ENCODE measurements around the gene RIN1. TPM values are rescaled to one million over a fixed set of nuclear protein-coding genes. Genes with fewer than 3 reads are reported as not detected.

The RIN1 gene, protein sequence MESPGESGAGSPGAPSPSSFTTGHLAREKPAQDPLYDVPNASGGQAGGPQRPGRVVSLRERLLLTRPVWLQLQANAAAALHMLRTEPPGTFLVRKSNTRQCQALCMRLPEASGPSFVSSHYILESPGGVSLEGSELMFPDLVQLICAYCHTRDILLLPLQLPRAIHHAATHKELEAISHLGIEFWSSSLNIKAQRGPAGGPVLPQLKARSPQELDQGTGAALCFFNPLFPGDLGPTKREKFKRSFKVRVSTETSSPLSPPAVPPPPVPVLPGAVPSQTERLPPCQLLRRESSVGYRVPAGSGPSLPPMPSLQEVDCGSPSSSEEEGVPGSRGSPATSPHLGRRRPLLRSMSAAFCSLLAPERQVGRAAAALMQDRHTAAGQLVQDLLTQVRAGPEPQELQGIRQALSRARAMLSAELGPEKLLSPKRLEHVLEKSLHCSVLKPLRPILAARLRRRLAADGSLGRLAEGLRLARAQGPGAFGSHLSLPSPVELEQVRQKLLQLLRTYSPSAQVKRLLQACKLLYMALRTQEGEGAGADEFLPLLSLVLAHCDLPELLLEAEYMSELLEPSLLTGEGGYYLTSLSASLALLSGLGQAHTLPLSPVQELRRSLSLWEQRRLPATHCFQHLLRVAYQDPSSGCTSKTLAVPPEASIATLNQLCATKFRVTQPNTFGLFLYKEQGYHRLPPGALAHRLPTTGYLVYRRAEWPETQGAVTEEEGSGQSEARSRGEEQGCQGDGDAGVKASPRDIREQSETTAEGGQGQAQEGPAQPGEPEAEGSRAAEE
- total RNA-seq, result 18.1 and 24.7 TPM in 2 replicates

DNA sequence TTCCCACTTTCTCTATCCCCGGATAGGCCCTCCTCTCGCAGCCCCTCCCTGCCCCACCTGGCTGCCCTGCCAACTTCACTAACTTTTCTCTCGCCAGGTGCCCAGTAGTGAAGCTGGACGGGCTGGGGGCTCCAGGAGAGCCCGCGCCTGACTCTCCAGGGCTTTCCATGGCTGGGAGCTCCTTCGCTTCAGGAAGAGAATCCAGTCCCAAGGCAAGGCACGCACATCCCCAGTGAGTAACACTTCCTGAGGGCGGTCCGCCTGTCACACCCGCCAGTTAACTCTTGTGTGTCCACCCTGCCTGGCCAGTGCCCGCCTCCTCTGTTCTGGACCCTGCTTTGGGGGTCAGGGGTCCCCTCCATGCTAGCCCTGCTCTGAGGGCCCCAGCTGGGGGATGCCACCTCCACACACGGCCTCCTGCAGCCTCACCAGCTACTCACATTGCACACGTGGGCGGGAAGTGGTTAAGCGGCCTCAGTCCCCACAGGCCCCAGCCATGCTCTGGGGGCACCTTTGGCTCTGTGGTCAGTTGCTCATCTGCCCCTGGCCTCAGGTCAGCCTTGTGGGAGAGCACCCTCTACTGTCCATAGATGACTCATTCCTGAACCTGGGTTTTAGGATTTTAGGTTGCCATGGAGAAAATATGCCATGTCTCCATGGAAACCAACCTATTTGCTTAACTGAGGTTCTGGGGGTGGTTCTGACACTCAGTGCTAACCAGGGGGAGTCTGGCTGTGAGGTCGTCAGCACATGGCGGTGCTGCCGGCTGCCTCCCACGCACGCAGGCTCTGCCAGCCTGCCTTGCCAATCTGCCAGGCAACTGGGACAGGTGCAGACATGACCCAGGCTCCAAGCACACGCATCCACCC is at the start of gene RIN1:
Gene RIN1, minus strand, starts transcription at position 201 of the 869 bp plus-strand sequence. Its CDS starts 32 bp downstream, at position 169.

DNA sequence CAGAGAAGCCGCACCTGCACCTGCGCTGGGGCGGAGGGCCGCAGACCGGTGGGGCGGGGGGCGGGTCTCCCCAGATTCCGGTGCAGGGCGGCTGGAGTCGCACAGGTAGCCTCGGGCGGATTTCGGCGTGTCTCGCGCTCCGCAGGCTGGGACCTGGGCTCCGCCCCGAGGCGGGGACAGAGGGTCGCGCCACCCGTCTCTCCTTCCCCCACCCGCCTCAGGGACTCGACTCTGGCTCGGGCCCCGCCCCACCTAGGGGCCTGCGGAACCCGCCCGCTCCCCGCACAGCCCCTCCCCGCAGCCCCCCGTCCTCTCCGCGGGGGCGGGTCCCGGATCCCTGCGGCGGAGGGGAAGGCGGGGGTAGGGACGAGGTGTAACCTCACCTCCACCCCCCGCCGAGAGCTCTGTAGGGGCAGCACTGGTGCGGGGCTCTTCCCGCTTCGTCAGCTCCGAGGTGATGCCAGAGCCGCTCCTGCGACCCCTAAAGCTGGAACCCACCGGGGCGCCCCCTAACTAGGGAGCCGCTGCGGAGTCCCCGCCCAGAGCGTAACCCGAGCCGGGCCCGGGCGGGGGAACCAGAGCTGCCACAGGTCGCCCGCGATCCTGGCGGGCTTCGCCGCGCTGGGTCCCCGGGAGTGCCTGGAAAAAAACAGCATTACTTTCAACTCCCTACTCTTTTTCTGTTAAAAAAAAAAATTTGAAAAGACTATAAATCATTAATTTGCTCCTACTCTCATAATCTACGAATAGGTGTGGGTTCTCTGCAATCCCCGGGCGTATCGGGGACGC is 35.6 kb upstream of the RIN1 start, which contains the start of gene SLC29A2:
Gene SLC29A2, minus strand, starts transcription at position 134 of the 789 bp plus-strand sequence. CDS start 169 bp downstream, outside the sequence.

DNA sequence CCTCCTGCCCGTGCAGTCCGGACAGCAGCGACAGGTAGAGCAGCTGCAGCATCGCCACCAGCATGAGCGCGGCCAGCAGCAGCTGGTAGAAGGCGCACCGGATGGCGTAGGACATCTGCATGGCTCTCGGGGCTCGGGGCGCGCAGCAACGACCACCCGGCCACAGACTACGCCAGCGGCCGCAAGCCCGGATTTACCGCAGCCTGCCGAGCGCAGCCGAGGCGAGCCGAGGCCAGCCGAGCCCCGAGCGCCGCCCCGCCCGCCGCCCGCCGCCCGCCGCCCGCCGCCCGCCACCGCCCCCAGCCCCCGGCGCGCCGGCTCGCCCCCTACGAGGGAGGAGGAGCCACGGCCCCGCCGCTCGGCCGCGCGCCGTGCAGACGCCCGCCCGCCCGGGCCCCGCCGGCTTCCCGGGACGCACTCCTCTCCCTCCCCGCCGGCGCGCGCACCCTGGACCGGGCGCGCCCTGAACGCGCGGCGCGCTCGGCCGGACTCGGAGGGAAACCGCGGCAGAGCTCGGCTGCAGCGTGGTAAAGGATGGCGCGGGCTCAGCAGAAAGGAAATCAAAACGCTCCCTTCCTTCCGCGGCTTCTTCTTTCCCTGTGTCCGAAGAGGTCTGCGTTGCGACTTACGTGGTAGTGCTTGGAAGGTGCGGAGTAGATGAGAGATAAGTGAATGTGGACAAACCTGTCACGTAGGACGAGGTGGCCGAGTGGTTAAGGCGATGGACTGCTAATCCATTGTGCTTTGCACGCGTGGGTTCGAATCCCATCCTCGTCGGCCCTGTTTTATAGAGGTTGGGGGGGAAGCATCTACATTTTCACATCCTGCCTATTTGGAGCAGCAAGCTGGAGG is 11.4 kb upstream of the RIN1 start, which contains the start of gene B4GAT1:
Gene B4GAT1, minus strand, starts transcription at position 205 of the 852 bp plus-strand sequence. Its CDS starts 84 bp downstream, at position 121.

DNA sequence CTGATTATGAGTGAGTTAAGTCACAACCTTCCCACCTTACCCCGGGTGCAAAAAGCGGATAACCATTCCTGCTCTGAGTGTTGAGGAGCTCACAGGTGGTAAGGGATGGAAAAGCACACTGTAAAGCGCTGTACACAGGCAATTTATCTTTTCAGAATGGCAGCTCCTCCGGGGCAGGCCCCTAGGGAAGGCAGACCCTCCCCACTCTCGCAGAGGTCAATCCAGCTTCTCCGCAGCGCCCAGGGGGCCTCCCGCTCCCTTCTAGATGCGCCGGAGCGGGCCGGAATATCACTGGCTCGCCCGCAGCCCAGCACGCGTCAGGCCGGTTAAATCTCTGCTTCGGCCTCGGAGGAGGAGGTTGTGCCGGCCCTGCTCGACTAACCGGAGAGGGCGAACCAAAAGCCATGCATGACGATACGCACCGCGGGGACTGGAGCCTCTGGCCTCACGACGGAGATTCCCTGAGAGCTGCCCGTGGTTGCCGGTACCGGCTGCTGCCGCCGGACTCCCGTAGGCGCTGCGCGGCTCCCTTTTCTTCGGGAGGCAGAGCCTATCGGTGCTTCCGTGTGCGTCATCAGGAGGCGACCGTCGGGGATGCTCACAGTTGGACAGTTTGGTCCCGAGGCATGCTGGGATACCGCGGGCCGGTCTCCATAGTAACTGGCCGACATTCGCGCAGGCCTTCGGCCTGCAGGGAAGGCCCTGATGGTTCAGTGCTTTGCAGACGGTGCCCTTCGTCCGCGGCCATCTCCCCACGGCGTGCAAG is 8.5 kb upstream of the RIN1 start, which contains the start of gene BRMS1:
Gene BRMS1, minus strand, starts transcription at position 555 of the 766 bp plus-strand sequence. CDS start 2,870 bp downstream, outside the sequence.

DNA sequence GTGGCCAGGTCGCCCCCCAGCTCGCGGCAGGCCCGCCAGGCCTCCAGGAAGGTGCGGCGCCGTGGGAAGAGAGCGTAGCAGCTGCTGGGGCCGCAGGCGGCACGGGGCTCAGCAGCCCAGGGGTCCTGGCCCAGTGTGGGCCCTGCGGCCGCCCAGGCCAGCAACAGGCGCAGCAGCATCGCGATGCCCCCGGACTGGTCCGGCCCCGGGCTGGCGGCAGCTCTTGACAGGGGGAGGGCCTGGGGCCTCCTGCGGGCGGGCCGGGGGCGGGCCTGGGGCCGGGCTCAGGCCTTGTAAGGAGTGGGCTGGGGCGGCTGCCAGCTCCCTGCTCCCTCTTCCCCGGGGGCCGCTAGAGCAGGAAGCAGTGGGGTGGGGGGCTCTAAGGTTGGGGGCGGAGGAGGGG is 19.4 kb downstream of the RIN1 start, which contains the start of gene CD248:
Gene CD248, minus strand, starts transcription at position 196 of the 403 bp plus-strand sequence. Its CDS starts 17 bp downstream, at position 179.

DNA sequence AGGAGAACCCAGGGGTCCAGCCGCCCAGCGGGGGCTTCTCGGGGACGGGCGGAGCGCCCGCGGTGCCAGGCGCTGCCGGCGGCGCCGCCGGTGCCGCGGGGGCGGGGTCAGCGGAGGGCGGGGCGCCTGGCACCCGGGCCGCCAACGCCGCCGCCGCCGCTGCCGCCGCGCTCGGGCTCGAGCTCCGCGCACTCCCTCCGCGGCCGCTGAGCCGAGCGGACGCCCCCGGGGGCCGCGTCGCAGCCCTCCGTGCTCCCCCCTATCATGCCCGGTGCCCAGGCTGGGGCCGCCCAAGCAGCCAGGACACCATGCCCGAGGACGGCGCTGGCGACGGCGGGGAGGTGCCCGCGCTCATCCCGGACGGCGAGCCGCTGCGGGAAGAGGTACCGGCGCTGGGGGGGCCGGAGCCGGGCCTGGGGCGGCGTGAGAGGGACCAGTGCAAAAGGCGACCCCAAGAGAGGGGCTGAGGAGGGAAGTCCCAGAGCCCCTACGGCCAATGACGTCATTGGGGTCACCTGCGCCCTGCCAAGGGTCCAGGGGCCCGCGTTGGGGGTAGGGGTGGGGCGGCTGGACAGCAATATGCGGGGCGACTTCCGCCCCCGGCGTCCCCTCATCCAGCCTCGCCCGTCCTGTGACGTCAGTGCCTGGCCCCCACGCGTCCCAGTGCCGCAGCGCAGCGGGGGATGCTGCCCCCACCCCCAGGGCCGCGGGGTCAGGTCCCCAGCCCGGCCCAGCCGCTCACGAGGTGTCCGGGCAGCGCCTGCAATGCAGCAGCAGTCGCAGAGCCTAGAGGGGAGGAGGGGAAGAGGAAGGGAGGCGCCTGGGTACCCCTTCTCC is 44.3 kb downstream of the RIN1 start, which contains the start of gene TMEM151A:
Gene TMEM151A, plus strand, starts transcription at position 189 of the 837 bp plus-strand sequence. Its CDS starts 120 bp downstream, at position 309.

DNA sequence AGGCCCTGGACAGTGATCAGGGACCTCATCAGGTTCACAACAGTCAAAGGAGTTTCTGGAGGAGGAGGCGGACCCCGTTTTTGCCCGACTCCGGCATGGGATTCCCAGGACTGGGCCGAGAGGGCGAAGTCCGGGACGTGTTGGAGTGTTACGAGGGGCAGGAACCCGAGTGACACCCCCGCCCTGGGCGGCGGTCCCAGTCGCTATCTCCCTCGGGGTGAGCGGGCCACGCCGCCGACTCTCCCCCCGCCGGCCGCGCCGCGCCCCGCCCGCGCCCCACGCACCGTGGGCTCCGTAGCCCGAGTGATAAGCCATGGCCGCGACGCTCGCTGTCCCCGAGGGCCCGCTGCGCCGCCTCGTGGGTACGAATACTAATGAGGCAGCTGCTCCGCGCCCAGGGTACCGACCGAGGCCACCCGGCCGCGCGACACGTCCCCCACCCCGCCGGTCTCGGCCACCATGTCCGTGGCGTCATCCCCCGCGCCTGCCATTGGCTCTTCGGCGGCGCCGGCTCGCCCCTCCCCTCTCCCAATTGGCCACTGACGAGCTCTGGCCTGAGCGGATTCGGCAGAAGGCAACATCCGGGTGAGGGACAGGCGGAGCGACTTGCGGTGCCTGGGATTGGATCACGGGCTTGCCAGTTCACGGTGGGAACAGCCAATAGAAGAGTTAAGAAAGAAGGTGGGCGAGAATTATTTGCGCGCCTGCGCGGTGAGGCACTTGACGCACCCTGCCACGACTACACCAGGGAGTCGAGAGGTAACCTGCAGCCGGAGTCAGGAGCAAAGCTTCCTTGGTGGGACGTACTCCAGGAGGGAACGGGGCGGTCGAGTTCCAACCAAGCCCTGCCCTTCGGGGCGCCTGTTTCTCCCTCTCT is 47.3 kb downstream of the RIN1 start, which contains the start of gene YIF1A:
Gene YIF1A, minus strand, starts transcription at position 473 of the 877 bp plus-strand sequence. Its CDS starts 158 bp downstream, at position 315.

Other genes with a start within 250 kb of the RIN1 start
- gene KLC2, start 78.7 kb downstream of the RIN1 start, total RNA-seq, result 12.5 and 15.1 TPM in 2 replicates
- 93.4 and 96.5 TPM in 2 replicates for gene RAB1B, start 67.8 kb downstream of the RIN1 start, total RNA-seq
- gene CNIH2, start 58.3 kb downstream of the RIN1 start, total RNA-seq, result 0.34 TPM in 1 of 2 replicates, not detected in the other
- 98.8 and 111 TPM in 2 replicates for gene YIF1A, start 47.3 kb downstream of the RIN1 start, total RNA-seq
- not detected in 2 replicates for gene TMEM151A, start 44.5 kb downstream of the RIN1 start, total RNA-seq
- 258 and 278 TPM in 2 replicates for gene CD248, start 19.4 kb downstream of the RIN1 start, total RNA-seq
- 29.3 and 43.7 TPM in 2 replicates for gene BRMS1, start 8.7 kb upstream of the RIN1 start, total RNA-seq
- 28.5 and 35.6 TPM in 2 replicates for gene B4GAT1, start 11.2 kb upstream of the RIN1 start, total RNA-seq
- 0.20 TPM in 1 of 2 replicates, not detected in the other for gene SLC29A2, start 35.3 kb upstream of the RIN1 start, total RNA-seq
- gene NPAS4, start 84.6 kb upstream of the RIN1 start, total RNA-seq, result not detected in 2 replicates
- 47.5 and 49.5 TPM in 2 replicates for gene MRPL11, start 102.4 kb upstream of the RIN1 start, total RNA-seq
- 6.8 and 9.0 TPM in 2 replicates for gene PELI3, start 130.5 kb upstream of the RIN1 start, total RNA-seq
- 16.1 and 20.1 TPM in 2 replicates for gene DPP3, start 144.0 kb upstream of the RIN1 start, total RNA-seq
- 39.4 and 49.4 TPM in 2 replicates for gene BBS1, start 174.2 kb upstream of the RIN1 start, total RNA-seq
- gene ZDHHC24, start 209.6 kb upstream of the RIN1 start, total RNA-seq, result 17.5 and 19.3 TPM in 2 replicates
- gene ACTN3, start 210.5 kb upstream of the RIN1 start, total RNA-seq, result 0.06 TPM in 1 of 2 replicates, not detected in the other
- gene CTSF, start 232.2 kb upstream of the RIN1 start, total RNA-seq, result 105 and 122 TPM in 2 replicates